Activated CD4-positive, CD25-positive, alpha-beta regulatory T cell (primary cell): Measurements from ENCODE around the gene MB21D2.
A peak's percentile ranks its signal among the peaks of the same experiment; 100 is the strongest.

Source experiments
- DNase-seq, 4 experiments: peaks; one replicate each; lab custom pipeline; 2025; lab: John Stamatoyannopoulos, UW

Gene MB21D2

DNA sequence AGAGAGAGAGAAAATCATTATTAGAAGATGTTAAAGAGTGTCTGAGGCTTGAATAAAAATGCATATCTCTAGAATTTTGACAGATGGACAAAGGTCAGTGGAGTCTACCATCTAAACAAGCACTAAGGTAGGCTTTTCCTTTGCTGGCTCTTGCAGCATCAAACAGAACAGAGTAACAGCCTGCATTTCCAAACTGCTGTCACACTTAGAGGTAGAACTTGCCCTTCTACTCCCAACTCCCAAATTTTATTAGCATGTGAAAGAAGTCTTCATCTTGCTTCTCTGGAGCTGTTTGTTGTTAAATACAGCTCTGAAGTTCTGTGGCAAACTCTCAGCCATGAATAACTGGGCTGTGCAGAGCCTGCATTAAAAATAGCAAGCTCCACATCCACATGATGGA lies 4.1 kb upstream of the MB21D2 start:
- DNase-seq = no peak

GRCh38 chr3:192920411-192920810 lies 2.8 kb upstream of the MB21D2 start:
- DNase-seq = no peak

- no peak for DNase-seq
Observed at GRCh38 chr3:192919901-192920300, 2.2 kb upstream of the MB21D2 start.

GRCh38 chr3:192918275-192918588 lies 576 bp upstream of the MB21D2 start:
- no peak for DNase-seq

DNA sequence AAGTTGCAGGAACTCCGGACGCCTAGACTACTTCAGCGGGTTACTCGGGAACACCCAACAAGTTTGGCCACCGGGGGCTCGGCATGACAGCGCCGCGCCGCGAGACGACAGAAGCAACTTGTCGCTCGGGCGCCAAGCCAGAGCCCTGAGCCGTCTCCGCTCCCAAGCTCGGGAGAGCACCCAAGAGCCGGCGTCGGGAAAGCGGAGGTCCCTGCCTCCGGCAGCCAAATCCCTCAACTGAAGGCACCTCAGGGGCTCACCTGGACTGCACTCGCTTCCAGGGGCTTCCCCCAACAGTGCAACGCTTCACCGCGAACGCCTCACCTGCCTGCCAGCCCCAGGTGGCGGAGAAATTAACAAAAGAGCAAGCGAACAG lies 640 bp downstream of the MB21D2 start:
- peak in 2 of 4 experiments; percentile 1 to 18 for DNase-seq

DNA sequence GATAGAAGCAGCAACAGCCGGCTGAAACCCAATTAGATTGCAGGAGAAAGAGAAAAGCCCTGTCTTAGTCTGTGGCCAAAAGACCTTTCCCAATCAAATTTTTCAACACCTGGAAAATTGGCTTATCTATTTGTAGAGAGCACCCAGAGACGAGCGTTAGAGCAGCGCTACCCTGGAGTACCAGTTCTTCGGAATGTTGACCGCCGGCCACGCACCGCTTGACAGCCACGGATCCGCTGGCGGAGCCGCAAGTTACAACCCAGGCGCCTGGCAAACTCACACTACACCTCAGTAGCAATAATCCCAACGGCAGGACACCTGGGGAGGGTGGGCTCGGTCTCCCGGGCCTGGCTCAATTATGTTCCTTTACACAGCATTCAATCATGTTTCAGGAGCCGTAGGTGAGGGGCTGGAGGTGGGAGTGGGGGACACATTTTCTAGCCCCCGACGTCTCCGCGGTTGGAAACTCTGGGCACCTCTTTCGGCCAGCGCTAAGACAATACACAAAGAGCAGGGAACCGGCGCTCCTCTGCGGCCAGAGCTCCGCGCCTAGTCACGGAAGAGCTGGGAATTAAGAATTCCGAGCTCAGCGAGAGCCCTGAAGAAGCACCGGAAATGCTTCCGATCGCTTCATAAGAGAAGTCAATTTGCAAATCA lies 1.2 kb downstream of the MB21D2 start:
- DNase-seq = peak in 1 of 4 experiments; percentile 2

DNA sequence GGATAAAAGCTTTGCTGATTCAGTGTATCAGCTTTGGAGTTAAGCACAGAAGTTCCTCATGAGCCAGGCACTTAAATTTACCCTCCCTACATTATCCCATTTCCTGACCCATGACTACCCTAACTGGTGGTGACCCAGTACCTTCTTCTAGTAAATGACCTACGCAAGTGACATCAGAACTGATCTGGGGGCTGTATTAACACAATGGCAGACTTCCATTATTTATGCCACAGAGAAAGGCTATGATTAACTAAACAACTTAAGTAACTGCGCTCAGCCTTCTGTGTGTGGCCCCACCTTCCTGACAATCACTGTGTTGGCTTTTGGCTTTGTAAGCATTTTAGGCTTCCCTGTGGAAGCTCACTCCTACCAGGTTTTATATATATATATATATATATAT lies 1.9 kb downstream of the MB21D2 start:
- no peak for DNase-seq

- DNase-seq = no peak
Observed at GRCh38 chr3:192915304-192915703, 2.4 kb downstream of the MB21D2 start.

DNA sequence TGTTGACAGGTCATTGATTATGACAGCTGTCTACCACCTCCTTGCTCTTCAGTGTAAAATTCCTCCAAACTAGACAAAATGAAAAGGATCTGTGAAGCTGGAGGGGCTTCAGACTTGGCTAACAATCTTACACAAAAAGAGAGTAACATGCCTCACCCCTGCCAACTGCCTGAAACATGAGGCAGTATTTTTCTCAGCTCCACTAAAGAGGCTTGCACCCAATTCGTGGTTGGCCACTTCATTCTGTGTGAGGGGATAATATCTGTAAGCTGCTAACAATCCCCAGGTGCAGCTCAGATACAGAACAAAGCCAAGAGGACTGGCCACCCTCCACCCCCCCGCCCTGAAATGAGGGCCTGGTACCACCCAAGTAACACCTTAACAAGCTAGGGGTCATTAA lies 2.8 kb downstream of the MB21D2 start:
- no peak for DNase-seq

- no peak for DNase-seq
Observed at GRCh38 chr3:192913540-192913939, 4.1 kb downstream of the MB21D2 start.

DNA sequence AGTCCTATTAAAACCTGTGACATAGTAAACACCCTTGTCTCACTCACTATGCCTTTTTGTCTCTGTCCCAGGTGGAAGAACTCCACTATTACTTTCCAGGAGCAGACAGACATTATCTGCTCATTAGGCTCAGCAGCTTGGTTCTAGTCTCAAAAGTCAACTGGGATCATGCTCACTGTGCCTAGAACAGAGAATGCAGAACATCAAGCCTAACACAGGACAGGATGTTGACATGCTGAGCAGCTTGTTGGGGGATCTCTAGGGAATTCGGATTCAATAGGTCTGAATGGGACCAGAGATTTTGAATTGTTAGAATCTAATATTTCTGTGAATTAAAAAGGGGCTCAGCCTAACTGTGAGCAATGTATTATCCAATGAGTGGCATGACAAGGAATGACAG lies 6.4 kb downstream of the MB21D2 start:
- no peak for DNase-seq

GRCh38 chr3:192907784-192908183 lies 9.9 kb downstream of the MB21D2 start:
- no peak for DNase-seq

DNA sequence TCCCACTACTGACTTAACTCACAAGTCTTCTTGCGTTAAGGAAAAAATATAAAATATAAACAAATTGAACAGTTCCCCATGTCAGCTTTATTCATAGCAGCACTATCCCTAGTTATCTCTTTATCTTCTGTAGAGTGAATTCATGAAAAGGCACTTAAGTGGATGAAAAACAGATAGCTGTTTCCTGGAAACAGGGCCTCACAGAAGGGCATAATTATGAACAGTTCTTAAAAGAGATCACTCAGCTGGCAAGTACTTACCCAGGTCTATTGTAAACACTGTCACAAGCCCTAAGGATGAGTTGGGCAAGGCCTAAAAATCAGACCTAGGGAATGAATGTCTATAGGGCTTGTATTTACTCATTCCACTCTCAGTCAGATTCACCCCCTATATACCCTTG lies 10.7 kb downstream of the MB21D2 start:
- no peak for DNase-seq

- DNase-seq = no peak
Observed at GRCh38 chr3:192905980-192906678, 11.5 kb downstream of the MB21D2 start.

DNA sequence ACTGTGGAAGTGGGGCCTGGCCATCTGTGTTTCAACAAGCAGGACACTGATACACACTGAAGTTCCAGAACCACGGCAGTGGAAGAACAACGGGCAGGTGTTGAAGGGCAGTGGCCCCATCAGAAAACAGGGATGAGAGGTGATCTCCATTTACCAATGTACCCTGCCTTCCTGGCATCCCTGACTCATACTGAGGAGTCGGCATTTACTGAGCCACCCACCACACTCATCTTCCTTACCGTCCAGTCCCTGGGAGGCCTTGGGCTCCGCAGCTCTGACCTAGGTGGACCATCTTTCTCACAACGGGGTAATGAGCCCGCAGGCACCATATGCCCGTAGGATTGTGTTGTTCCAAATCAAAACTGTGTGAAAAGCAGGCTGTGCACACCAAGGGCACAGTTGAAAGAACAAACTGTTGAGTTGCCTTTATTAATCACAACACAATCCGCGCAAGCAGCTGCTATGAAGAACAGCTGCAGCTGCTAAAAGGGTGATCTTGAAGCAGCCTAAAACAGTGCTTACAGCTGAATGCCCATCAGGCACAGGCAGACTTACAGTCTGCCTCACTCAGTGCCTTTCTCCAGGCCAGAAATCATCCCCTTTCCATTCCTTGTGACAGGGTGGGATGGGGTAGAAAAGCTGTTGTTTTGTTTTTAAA lies 12.9 kb downstream of the MB21D2 start:
- no peak for DNase-seq

DNA sequence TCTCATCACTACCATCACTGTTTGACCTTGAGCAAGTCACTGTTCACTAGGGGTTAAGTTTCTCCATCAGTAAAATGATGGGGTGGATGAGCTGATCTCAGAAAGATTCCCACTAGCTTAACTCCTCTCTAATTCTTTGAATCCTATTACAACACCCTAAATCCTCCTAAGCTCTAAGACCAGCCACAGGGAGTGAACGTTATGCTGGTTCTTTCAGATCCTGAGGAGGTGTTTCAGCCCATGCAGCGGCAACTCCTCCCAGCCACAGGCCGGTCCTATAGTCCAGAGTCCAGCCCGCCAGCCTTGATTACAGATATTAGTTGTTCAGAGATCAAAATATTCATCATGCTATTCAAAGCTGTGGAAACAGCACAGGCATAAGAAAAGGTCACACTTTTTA lies 15.1 kb downstream of the MB21D2 start:
- no peak for DNase-seq

- DNase-seq = no peak
Observed at GRCh38 chr3:192901435-192901834, 16.2 kb downstream of the MB21D2 start.

GRCh38 chr3:192899540-192899982 lies 18.1 kb downstream of the MB21D2 start:
- DNase-seq = no peak

DNA sequence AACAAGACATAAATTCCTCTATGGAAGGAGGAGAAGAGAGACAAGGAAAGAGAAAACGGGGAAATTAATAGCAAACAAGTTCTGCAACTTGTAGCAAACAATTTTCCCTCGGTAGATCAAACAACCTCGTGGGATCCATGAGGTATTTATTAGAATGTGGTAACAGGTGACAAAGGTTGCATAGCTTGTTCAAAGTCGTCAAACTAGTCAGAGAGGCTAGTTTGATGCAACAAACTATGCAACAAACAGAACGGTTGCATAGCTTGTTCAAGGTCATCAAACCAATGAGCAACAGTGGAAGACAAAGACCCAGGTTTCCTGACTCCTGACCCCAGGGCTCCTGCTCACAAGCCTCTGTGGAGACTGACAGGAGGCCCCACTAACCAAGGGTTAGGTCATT lies 20.7 kb downstream of the MB21D2 start:
- DNase-seq = no peak

DNA sequence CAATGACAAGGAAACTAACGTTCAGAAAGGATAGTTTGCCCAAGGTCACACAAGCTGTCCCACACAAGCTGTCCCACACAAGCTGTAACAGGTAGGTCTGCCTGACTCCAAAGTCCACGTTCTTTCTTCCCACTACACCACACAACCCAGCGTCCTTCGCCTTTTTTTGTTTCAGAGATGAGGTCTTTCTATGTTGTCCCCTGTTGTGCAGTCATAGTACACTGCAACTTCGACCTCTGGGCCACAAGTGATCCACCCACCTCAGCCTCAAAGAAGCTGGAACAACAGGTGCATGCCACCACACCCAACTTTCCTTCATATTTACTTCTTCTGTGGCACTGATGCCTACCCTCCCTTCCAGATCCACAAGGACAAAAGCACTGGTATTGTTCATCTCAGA lies 21.4 kb downstream of the MB21D2 start:
- DNase-seq = no peak

DNA sequence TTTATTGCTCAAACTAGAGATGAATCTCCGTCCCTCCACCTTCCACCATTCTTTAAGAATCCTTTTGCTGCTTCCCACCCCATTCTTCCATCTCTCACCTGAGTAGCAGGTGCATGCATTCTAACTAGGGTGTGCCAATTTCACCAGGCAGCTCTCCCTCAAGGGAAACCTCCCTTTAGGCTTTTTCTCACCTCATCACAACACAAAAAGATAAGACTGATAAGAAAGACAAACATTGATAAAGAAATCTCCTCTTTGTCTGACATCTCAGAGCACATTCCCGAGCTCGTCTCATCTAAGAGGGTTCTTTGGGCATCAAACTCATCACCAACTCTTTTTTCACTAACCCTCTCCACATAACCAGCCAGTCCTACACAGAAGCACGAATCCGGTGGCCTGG lies 23.0 kb downstream of the MB21D2 start:
- DNase-seq = no peak

- peak; percentile 13 to 34 (median 20) for DNase-seq
Observed at GRCh38 chr3:192892981-192893700, 24.5 kb downstream of the MB21D2 start.
